ENCODE measurements around the gene TBX18.

Gene TBX18

DNA sequence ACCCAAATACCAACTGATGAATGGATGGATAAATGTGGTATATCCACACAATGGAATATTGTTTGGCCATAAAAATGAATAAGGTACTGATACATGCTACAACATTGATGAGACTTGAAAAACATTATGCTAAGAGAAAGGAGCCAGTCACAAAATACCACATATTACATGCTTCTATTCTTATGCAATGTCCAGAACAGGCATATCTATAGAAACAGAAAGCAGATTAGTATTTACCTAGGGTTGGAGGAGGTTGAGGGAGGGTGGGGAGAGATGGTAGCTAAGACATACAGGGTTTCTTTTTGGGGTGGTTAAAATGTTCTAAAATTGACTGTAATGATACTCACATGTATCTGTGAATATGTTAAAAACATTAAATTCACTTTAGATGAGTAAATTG lies 24.8 kb upstream of the TBX18 start:
- Histone ChIP-seq H3K27me3 (no peaks in the 10 kb centered on the region), H3K4me3 (ENCODE audit: low read depth in 1 of 2, low read length in 1 of 2) (no peak overlapping the region), H3K27ac (no peak overlapping the region), H3K4me1 (ENCODE audit: control insufficient read depth in 1 of 2, insufficient read depth in 1 of 2, low read depth in 1 of 2, low read length in 1 of 2) (no peaks in the 10 kb centered on the region), H3K9me3 (no peaks in the 10 kb centered on the region), H3K36me3 (no peaks in the 10 kb centered on the region)
- TF ChIP-seq, protein P1, sequence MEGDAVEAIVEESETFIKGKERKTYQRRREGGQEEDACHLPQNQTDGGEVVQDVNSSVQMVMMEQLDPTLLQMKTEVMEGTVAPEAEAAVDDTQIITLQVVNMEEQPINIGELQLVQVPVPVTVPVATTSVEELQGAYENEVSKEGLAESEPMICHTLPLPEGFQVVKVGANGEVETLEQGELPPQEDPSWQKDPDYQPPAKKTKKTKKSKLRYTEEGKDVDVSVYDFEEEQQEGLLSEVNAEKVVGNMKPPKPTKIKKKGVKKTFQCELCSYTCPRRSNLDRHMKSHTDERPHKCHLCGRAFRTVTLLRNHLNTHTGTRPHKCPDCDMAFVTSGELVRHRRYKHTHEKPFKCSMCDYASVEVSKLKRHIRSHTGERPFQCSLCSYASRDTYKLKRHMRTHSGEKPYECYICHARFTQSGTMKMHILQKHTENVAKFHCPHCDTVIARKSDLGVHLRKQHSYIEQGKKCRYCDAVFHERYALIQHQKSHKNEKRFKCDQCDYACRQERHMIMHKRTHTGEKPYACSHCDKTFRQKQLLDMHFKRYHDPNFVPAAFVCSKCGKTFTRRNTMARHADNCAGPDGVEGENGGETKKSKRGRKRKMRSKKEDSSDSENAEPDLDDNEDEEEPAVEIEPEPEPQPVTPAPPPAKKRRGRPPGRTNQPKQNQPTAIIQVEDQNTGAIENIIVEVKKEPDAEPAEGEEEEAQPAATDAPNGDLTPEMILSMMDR (IDR thresholded peaks at IDR 0.05): no peak

DNA sequence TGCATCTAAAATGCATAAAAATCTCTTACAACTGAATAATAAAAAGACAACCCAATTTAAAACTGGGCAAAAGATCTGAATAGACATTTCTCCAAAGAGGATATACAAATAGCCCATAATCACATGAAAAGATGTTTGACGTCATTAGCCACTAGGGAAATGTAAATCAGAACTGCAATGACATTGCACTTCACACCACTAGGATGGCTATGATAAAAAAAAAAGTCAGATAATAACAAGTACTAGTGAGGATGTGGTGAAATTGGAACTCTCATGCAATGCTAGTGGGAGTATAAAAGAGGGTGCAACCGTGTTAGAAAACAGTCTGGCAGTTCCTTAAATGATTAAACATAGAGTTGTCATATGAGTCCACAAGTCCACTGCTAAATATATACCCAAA lies 24.3 kb upstream of the TBX18 start:
- Histone ChIP-seq H3K9me3 (no peaks in the 10 kb centered on the region), H3K4me3 (ENCODE audit: low read depth in 1 of 2, low read length in 1 of 2) (no peak overlapping the region), H3K36me3 (no peaks in the 10 kb centered on the region), H3K27me3 (no peaks in the 10 kb centered on the region), H3K4me1 (ENCODE audit: control insufficient read depth in 1 of 2, insufficient read depth in 1 of 2, low read depth in 1 of 2, low read length in 1 of 2) (no peaks in the 10 kb centered on the region), H3K27ac (no peak overlapping the region)
- TF ChIP-seq, protein P1 (IDR thresholded peaks at IDR 0.05): no peak

DNA sequence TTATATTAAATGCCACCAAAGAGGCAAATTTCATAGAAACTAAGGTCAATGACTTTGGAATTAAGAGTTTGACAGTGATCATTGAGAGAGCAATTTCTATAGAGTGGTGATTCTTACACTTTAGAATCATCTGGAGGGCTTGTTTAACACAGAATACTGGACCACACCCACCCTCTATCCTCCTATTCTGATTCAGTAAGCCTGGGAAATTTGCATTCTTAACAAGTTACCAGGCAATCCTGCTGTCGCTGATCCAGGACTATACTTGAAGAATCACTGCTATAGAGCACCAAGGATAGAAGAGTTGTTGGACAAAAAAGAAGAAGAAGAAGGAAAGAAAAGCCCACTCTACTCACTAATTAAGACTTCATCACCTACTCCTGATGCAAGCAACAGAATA lies 21.3 kb upstream of the TBX18 start:
- no peak overlapping the region for H3K27ac ChIP-seq
- H3K36me3 ChIP-seq: no peaks in the 10 kb centered on the region
- H3K9me3 ChIP-seq: no peaks in the 10 kb centered on the region
- no peak overlapping the region for H3K4me3 ChIP-seq (ENCODE audit: low read depth in 1 of 2, low read length in 1 of 2)
- H3K4me1 ChIP-seq (ENCODE audit: control insufficient read depth in 1 of 2, insufficient read depth in 1 of 2, low read depth in 1 of 2, low read length in 1 of 2): no peaks in the 10 kb centered on the region
- H3K27me3 ChIP-seq: no peaks in the 10 kb centered on the region
- TF ChIP-seq, protein P1 (IDR thresholded peaks at IDR 0.05): no peak

DNA sequence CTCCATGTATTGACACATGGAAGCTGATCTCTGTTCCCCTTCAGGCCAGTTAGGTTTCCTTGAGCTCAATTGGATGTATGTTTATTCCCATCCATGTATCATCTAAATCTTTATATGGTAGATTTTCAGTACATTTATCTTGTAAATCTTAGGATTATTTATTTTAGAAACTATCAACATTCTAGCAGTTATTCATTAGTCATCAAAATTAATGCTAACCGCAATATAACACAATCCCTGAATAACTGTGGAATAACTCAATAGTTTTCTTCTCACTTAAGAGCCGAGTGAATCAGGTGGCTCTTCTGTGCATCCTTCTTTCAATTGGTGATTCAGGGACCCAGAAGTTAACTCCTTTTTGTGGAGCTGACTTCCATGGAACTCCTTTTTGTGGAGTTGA lies 15.5 kb upstream of the TBX18 start:
- H3K27me3 ChIP-seq: peaks cover 34% of the 10 kb centered on the region
- H3K4me1 ChIP-seq (ENCODE audit: control insufficient read depth in 1 of 2, insufficient read depth in 1 of 2, low read depth in 1 of 2, low read length in 1 of 2): no peaks in the 10 kb centered on the region
- no peak overlapping the region for H3K27ac ChIP-seq
- TF ChIP-seq, protein P1 (IDR thresholded peaks at IDR 0.05): no peak
- no peaks in the 10 kb centered on the region for H3K36me3 ChIP-seq
- no peak overlapping the region for H3K4me3 ChIP-seq (ENCODE audit: low read depth in 1 of 2, low read length in 1 of 2)
- H3K9me3 ChIP-seq: no peaks in the 10 kb centered on the region

DNA sequence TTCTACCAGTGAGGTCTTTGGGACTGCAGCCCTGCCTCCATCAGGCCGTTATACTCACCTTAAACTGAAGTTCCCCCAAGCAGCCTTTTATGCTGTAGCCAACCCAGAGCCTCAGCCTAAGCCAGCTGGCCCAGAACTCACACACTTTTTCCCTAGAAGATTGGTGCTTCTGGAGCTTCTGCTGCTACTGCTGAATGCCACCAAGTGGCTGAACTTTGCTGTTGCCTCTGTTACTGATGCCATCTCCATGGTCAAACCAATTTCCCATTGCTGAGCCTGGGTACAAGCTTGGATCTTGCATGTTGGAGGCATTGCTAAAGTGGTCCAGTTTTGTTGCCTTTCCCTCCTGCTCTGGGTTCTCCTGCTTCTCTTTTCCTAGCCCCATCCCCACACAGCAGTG lies 15.0 kb upstream of the TBX18 start:
- no peaks in the 10 kb centered on the region for H3K9me3 ChIP-seq
- TF ChIP-seq, protein P1 (IDR thresholded peaks at IDR 0.05): no peak
- H3K4me1 ChIP-seq (ENCODE audit: control insufficient read depth in 1 of 2, insufficient read depth in 1 of 2, low read depth in 1 of 2, low read length in 1 of 2): no peaks in the 10 kb centered on the region
- H3K36me3 ChIP-seq: no peaks in the 10 kb centered on the region
- H3K4me3 ChIP-seq (ENCODE audit: low read depth in 1 of 2, low read length in 1 of 2): no peak overlapping the region
- peaks cover 40% of the 10 kb centered on the region for H3K27me3 ChIP-seq
- no peak overlapping the region for H3K27ac ChIP-seq

DNA sequence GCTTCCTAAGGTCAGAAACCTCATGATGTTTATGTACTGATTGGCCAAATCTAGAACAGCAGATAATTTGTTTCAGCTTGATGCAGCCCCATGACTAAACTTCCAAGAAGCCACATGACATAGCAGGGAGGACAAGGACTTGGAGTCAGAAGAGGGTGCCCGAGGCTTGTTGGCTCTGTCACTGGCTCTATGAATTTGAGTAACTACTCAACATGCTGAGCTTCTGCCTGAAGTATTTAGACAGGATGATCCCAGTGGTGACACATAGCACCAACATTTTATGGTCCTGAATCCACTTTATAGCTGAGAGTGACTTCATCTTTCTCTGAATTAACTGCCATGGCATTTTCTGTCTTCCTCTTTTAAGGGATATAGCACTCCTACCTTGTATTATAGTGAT lies 13.5 kb upstream of the TBX18 start:
- peaks cover 55% of the 10 kb centered on the region for H3K27me3 ChIP-seq
- H3K36me3 ChIP-seq: no peaks in the 10 kb centered on the region
- no peak overlapping the region for H3K4me3 ChIP-seq (ENCODE audit: low read depth in 1 of 2, low read length in 1 of 2)
- TF ChIP-seq, protein P1 (IDR thresholded peaks at IDR 0.05): no peak
- no peaks in the 10 kb centered on the region for H3K4me1 ChIP-seq (ENCODE audit: control insufficient read depth in 1 of 2, insufficient read depth in 1 of 2, low read depth in 1 of 2, low read length in 1 of 2)
- no peaks in the 10 kb centered on the region for H3K9me3 ChIP-seq
- no peak overlapping the region for H3K27ac ChIP-seq

All from neutrophil (primary cell).